ENCODE measurements around the gene PANK3. TPM values are rescaled to one million over a fixed set of nuclear protein-coding genes. Genes with fewer than 3 reads are reported as not detected.
A peak's percentile ranks its signal among the peaks of the same experiment; 100 is the strongest.

PANK3 gene
- total and polyA plus RNA-seq, 9 of the 15 experiments (the other 6 are each of a cell fraction or from before 2014, with no cell fraction given), result 5.9 to 50.4 (median 29.7) TPM

DNA sequence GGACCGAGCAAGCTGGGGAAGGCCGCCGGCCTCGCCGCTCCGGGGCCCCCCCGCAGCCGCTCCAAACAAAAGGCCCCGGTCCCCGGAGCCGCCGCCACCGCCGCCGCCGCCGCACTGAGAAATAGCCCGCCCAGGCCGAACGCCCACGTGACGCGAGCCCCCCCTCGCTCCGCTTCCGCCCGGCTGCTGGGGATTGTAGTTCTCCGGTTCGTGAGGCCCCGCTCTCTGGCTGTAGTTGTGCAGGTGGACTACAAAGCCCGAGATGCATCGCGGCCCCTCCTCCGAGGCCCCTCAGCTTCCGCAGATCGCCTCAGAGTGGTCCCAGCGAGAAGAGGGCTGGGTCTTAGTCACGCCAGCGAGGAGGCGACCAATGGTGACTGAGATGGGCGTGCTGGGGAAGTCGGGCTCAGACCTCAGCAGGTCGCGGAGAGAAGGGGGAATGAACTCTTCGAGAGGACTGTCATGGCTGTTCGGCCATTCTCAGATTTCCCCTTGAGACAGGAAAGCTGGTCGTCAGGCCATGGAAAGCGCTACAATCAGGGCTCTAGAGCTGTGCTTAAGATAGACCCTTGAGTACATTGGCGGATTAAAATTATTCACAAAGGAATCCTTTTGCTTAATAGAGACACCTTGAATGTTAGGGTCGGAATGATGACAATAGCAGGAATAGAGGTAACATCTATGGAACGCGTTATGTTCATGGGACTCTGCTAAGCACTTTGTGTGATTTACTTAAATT, 489 bp upstream of the PANK3 start (continued):
- TF ChIP-seq CBFA2T3 (IDR thresholded peaks at IDR 0.05) (no peak), HDGF (IDR thresholded peaks at IDR 0.05) (no peak), USF1 (CRISPR knock-in tag; IDR thresholded peaks at IDR 0.05) (peak; percentile 98), SIRT6 (IDR thresholded peaks at IDR 0.05; ENCODE audit: low read depth, low read length) (no peak), RBFOX2 (IDR thresholded peaks at IDR 0.05; ENCODE audit: low read depth, low read length) (peak; percentile 36), CC2D1A (IDR thresholded peaks at IDR 0.05) (no peak), TRIM28 (IDR thresholded peaks at IDR 0.05) (no peak), POLR3A (IDR thresholded peaks at IDR 0.05; ENCODE audit: borderline replicate concordance, extremely low read depth, insufficient read depth, insufficient read length) (no peak), ZNF79 (CRISPR knock-in tag; IDR thresholded peaks at IDR 0.05; ENCODE audit: low read depth) (no peak), HNRNPL (IDR thresholded peaks at IDR 0.05; ENCODE audit: low read depth, low read length) (0 out of 2 replicates have a peak, but pooled peaks have one; percentile 7), ETV5 (CRISPR knock-in tag; IDR thresholded peaks at IDR 0.05; ENCODE audit: low read depth) (peak; percentile 95), MCM7 (IDR thresholded peaks at IDR 0.05) (no peak), RFX5 (IDR thresholded peaks at IDR 0.05; ENCODE audit: low read depth, low read length) (no peak)
- TF ChIP-seq, protein P1, sequence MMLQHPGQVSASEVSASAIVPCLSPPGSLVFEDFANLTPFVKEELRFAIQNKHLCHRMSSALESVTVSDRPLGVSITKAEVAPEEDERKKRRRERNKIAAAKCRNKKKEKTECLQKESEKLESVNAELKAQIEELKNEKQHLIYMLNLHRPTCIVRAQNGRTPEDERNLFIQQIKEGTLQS (IDR thresholded peaks at IDR 0.05), result no peak
- TF ChIP-seq, protein P1 (CRISPR knock-in tag; conservative IDR thresholded peaks at IDR 0.05), result no peak

Measured in K562 (cell line).